WTC11 (cell line): ENCODE measurements around the gene AKR1C3. TPM values are rescaled to one million over a fixed set of nuclear protein-coding genes. Genes with fewer than 3 reads are reported as not detected.
"Not testable (repeated sequence)": the region's sequence is repeated elsewhere in the genome, so short reads cannot be mapped to it uniquely, and the experiment has no call there.

Source experiments
- ATAC-seq: fragments of 200-7000 bp; cut with Tn5 transposase; 2 replicates; pipeline ENCODE4 v1.10.0; 2021; ENCODE audit warnings: mild to moderate bottlenecking, moderate library complexity
- CTCF ChIA-PET: fragments of 300-600 bp; sonication (Branson Sonifier 250); formaldehyde crosslinking; loops from one replicate; lab custom pipeline; 2021; ENCODE audit warnings: antibody characterized with exemption; lab: Charles Lee
- POLR2A ChIA-PET: fragments of 350-600 bp; sonication (Branson Sonifier 250); formaldehyde crosslinking; loops from one replicate; lab custom pipeline; 2021; ENCODE audit warnings: antibody characterized with exemption; lab: Charles Lee
- DNase-seq: peaks from one replicate; pipeline ENCODE4 v3.0.0; 2021; ENCODE audit warnings: low spot score
- H3K27ac Mint-ChIP-seq: 2 replicates; pipeline ENCODE4 v1.8.0; 2021; ENCODE audit warnings: mixed read lengths
- H3K27me3 Mint-ChIP-seq: 2 replicates; pipeline ENCODE4 v1.8.0; 2021; ENCODE audit warnings: low read depth, mild to moderate bottlenecking, moderate library complexity, mixed read lengths
- H3K36me3 Mint-ChIP-seq: 2 replicates; pipeline ENCODE4 v1.8.0; 2021; ENCODE audit warnings: mixed read lengths
- H3K4me1 Mint-ChIP-seq: 2 replicates; pipeline ENCODE4 v1.8.0; 2022; ENCODE audit warnings: mixed read lengths
- H3K4me3 Mint-ChIP-seq: 2 replicates; pipeline ENCODE4 v1.8.0; 2021; ENCODE audit warnings: mild to moderate bottlenecking, moderate library complexity, mixed read lengths
- H3K9me3 Mint-ChIP-seq: 2 replicates; pipeline ENCODE4 v1.8.0; 2021; ENCODE audit warnings: mixed read lengths
- CREB1 ChIP-seq: sonication (generic); formaldehyde crosslinking; IDR thresholded peaks from 2 replicates; pipeline ENCODE4 v1.8.0; 2023; ENCODE audit warnings: mild to moderate bottlenecking, missing genetic modification reagents
- ESRRA ChIP-seq: sonication (generic); formaldehyde crosslinking; IDR thresholded peaks from 2 replicates; pipeline ENCODE4 v1.8.1; 2022; ENCODE audit warnings: mild to moderate bottlenecking, missing genetic modification reagents, borderline replicate concordance
- GRHL2 ChIP-seq: fragments of 250-450 bp; sonication (Bioruptor Pico); IDR thresholded peaks from 2 replicates; pipeline ENCODE4 v1.8.0; 2022; ENCODE audit warnings: mild to moderate bottlenecking, moderate library complexity; ENCODE audit not compliant: insufficient replicate concordance, severe bottlenecking
- IRF2 ChIP-seq: sonication (generic); formaldehyde crosslinking; IDR thresholded peaks from 2 replicates; pipeline ENCODE4 v1.8.0; 2022; ENCODE audit warnings: low read depth, missing genetic modification reagents, borderline replicate concordance
- JAZF1 ChIP-seq: fragments of 250-450 bp; sonication (Bioruptor Pico); IDR thresholded peaks from 2 replicates; pipeline ENCODE4 v1.9.0; 2021; ENCODE audit warnings: moderate library complexity, mild to moderate bottlenecking, inconsistent platforms
- NFATC4 ChIP-seq: fragments of 250-450 bp; sonication (Bioruptor Pico); IDR thresholded peaks from 2 replicates; pipeline ENCODE4 v1.9.0; 2021; ENCODE audit warnings: mild to moderate bottlenecking
- NR1H2 ChIP-seq: sonication (generic); formaldehyde crosslinking; IDR thresholded peaks from 2 replicates; pipeline ENCODE4 v1.9.0; 2021; ENCODE audit warnings: mild to moderate bottlenecking, moderate library complexity, missing genetic modification reagents
- RORB ChIP-seq: fragments of 250-450 bp; sonication (Bioruptor Pico); IDR thresholded peaks from 2 replicates; pipeline ENCODE4 v1.9.0; 2021; ENCODE audit warnings: mild to moderate bottlenecking
- TP53 ChIP-seq: sonication (generic); formaldehyde crosslinking; IDR thresholded peaks from 2 replicates; pipeline ENCODE4 v1.8.1; 2023; ENCODE audit warnings: mild to moderate bottlenecking, missing genetic modification reagents
- ZNF263 ChIP-seq: sonication (generic); formaldehyde crosslinking; IDR thresholded peaks from 2 replicates; pipeline ENCODE4 v1.8.1; 2022; ENCODE audit warnings: low read depth, mild to moderate bottlenecking, moderate library complexity, missing genetic modification reagents
- total RNA-seq: library from RNA; stranded (reverse); gene quantifications from 3 replicates; pipeline ENCODE4 v1.2.3, GENCODE V29; 2021
- TF ChIP-seq, protein P1 (sequence below): sonication (generic); formaldehyde crosslinking; IDR thresholded peaks from 2 replicates; pipeline ENCODE4 v1.8.0; 2023; ENCODE audit warnings: missing genetic modification reagents
- TF ChIP-seq, protein P2 (sequence below): sonication (generic); formaldehyde crosslinking; IDR thresholded peaks from 2 replicates; pipeline ENCODE4 v1.8.1; 2022; ENCODE audit warnings: missing genetic modification reagents, borderline replicate concordance
- TF ChIP-seq, protein P3 (sequence below): sonication (generic); formaldehyde crosslinking; IDR thresholded peaks from 2 replicates; pipeline ENCODE4 v1.8.0; 2022; ENCODE audit warnings: missing genetic modification reagents
- TF ChIP-seq, protein P4 (sequence below): fragments of 250-450 bp; sonication (Bioruptor Pico); IDR thresholded peaks from 2 replicates; pipeline ENCODE4 v1.9.0; 2021; ENCODE audit warnings: mild to moderate bottlenecking
- TF ChIP-seq, protein P5 (sequence below): fragments of 250-450 bp; sonication (Bioruptor Pico); IDR thresholded peaks from 2 replicates; pipeline ENCODE4 v1.9.0; 2021; ENCODE audit warnings: moderate library complexity, mild to moderate bottlenecking, inconsistent platforms, borderline replicate concordance
- TF ChIP-seq, protein P6 (sequence below): sonication (generic); formaldehyde crosslinking; IDR thresholded peaks from 2 replicates; pipeline ENCODE4 v1.8.1; 2023; ENCODE audit warnings: mild to moderate bottlenecking, moderate library complexity, missing genetic modification reagents
- TF ChIP-seq, protein P7 (sequence below): sonication (generic); formaldehyde crosslinking; IDR thresholded peaks from 2 replicates; pipeline ENCODE4 v1.8.0; 2023; ENCODE audit warnings: mild to moderate bottlenecking, missing genetic modification reagents
- TF ChIP-seq, protein P8 (sequence below): sonication (generic); formaldehyde crosslinking; IDR thresholded peaks from 2 replicates; pipeline ENCODE4 v1.8.1; 2023; ENCODE audit warnings: mild to moderate bottlenecking, missing genetic modification reagents

AKR1C3 gene
- total RNA-seq, 1 experiment from 2014 or later, result 6.7 TPM

DNA sequence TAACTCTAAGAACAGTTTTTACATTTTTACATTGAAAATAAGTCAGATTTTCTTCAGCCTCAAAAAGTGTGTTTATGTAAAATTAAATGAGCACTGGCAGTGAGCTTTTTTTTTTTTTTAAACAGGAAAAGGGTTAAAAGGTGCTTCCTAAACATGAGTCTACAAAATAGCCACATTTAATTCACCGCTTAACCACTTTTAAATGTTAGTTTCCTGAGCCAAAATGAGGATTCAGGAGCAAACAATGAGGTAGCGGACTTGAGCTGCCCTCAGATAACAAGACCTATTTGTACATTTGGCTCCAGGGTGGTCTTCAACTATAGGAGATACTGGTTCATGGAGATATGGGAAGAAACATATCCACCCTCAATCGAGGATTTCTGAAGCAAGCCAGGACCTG, 22.8 kb downstream of the AKR1C3 start (continued):
- TF ChIP-seq, protein P1, sequence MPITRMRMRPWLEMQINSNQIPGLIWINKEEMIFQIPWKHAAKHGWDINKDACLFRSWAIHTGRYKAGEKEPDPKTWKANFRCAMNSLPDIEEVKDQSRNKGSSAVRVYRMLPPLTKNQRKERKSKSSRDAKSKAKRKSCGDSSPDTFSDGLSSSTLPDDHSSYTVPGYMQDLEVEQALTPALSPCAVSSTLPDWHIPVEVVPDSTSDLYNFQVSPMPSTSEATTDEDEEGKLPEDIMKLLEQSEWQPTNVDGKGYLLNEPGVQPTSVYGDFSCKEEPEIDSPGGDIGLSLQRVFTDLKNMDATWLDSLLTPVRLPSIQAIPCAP, result no peak
- TF ChIP-seq, protein P2, sequence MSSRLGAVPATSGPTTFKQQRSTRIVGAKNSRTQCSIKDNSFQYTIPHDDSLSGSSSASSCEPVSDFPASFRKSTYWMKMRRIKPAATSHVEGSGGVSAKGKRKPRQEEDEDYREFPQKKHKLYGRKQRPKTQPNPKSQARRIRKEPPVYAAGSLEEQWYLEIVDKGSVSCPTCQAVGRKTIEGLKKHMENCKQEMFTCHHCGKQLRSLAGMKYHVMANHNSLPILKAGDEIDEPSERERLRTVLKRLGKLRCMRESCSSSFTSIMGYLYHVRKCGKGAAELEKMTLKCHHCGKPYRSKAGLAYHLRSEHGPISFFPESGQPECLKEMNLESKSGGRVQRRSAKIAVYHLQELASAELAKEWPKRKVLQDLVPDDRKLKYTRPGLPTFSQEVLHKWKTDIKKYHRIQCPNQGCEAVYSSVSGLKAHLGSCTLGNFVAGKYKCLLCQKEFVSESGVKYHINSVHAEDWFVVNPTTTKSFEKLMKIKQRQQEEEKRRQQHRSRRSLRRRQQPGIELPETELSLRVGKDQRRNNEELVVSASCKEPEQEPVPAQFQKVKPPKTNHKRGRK (CRISPR knock-in tag), result no peak
- TF ChIP-seq, protein P3, sequence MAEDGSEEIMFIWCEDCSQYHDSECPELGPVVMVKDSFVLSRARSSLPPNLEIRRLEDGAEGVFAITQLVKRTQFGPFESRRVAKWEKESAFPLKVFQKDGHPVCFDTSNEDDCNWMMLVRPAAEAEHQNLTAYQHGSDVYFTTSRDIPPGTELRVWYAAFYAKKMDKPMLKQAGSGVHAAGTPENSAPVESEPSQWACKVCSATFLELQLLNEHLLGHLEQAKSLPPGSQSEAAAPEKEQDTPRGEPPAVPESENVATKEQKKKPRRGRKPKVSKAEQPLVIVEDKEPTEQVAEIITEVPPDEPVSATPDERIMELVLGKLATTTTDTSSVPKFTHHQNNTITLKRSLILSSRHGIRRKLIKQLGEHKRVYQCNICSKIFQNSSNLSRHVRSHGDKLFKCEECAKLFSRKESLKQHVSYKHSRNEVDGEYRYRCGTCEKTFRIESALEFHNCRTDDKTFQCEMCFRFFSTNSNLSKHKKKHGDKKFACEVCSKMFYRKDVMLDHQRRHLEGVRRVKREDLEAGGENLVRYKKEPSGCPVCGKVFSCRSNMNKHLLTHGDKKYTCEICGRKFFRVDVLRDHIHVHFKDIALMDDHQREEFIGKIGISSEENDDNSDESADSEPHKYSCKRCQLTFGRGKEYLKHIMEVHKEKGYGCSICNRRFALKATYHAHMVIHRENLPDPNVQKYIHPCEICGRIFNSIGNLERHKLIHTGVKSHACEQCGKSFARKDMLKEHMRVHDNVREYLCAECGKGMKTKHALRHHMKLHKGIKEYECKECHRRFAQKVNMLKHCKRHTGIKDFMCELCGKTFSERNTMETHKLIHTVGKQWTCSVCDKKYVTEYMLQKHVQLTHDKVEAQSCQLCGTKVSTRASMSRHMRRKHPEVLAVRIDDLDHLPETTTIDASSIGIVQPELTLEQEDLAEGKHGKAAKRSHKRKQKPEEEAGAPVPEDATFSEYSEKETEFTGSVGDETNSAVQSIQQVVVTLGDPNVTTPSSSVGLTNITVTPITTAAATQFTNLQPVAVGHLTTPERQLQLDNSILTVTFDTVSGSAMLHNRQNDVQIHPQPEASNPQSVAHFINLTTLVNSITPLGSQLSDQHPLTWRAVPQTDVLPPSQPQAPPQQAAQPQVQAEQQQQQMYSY (CRISPR knock-in tag), result no peak
- TF ChIP-seq, protein P4, sequence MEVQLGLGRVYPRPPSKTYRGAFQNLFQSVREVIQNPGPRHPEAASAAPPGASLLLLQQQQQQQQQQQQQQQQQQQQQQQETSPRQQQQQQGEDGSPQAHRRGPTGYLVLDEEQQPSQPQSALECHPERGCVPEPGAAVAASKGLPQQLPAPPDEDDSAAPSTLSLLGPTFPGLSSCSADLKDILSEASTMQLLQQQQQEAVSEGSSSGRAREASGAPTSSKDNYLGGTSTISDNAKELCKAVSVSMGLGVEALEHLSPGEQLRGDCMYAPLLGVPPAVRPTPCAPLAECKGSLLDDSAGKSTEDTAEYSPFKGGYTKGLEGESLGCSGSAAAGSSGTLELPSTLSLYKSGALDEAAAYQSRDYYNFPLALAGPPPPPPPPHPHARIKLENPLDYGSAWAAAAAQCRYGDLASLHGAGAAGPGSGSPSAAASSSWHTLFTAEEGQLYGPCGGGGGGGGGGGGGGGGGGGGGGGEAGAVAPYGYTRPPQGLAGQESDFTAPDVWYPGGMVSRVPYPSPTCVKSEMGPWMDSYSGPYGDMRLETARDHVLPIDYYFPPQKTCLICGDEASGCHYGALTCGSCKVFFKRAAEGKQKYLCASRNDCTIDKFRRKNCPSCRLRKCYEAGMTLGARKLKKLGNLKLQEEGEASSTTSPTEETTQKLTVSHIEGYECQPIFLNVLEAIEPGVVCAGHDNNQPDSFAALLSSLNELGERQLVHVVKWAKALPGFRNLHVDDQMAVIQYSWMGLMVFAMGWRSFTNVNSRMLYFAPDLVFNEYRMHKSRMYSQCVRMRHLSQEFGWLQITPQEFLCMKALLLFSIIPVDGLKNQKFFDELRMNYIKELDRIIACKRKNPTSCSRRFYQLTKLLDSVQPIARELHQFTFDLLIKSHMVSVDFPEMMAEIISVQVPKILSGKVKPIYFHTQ (CRISPR knock-in tag), result no peak
- TF ChIP-seq RORB (CRISPR knock-in tag), result no peak
- no peak for TF ChIP-seq IRF2 (CRISPR knock-in tag)

DNA sequence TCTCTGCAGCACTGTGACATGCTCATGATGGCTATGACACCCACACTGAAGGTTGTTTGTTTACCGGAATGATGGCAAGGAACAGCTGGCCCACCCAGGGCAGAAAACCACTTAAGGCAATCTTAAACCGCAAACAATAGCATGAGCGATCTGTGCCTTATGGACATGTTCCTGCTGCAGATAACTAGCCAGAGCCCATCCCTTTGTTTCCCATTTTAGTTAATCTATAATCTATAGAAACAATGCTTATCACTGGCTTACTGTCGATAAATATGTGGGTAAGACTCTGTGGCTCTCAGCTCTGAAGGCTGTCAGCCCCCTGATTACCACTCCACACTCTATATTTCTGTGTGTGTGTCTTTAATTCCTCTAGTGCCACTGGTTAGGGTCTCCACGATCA, 25.8 kb downstream of the AKR1C3 start:
- POLR2A ChIA-PET, H3K27ac Mint-ChIP-seq: not testable (repeated sequence)

DNA sequence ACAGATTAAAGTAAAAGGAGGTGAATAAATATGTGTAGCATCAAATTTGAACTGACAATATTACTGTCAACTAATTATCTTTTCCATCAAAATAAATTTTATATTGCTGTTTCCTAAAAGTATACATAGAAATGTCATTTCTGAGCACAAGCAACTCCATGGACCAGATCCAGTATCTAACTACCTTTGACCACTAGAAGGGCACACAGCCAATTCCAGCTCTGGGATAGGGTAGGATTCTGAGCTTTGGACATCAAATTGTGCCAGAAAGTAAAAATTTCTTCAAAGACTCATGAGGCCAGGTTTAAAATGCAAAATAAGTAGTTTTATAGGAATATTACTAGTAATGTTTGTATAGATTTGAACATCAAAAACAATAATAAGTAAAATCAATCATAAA, 29.7 kb downstream of the AKR1C3 start:
- no peaks in the 10 kb centered on the region for H3K4me1 Mint-ChIP-seq
- no peak overlapping the region for H3K27ac Mint-ChIP-seq
- H3K9me3 Mint-ChIP-seq, result peaks cover 63% of the 10 kb centered on the region
- H3K36me3 Mint-ChIP-seq, result peaks cover 13% of the 10 kb centered on the region
- no peak overlapping the region for H3K4me3 Mint-ChIP-seq
- DNase-seq, result no peak
- ATAC-seq, result no peak
- CTCF ChIA-PET, result no interaction called here
- POLR2A ChIA-PET, result no interaction called here
- no peaks in the 10 kb centered on the region for H3K27me3 Mint-ChIP-seq
- TF ChIP-seq, protein P5, sequence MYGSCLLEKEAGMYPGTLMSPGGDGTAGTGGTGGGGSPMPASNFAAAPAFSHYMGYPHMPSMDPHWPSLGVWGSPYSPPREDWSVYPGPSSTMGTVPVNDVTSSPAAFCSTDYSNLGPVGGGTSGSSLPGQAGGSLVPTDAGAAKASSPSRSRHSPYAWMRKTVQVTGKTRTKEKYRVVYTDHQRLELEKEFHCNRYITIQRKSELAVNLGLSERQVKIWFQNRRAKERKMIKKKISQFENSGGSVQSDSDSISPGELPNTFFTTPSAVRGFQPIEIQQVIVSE (CRISPR knock-in tag), result no peak
- TF ChIP-seq, protein P6, sequence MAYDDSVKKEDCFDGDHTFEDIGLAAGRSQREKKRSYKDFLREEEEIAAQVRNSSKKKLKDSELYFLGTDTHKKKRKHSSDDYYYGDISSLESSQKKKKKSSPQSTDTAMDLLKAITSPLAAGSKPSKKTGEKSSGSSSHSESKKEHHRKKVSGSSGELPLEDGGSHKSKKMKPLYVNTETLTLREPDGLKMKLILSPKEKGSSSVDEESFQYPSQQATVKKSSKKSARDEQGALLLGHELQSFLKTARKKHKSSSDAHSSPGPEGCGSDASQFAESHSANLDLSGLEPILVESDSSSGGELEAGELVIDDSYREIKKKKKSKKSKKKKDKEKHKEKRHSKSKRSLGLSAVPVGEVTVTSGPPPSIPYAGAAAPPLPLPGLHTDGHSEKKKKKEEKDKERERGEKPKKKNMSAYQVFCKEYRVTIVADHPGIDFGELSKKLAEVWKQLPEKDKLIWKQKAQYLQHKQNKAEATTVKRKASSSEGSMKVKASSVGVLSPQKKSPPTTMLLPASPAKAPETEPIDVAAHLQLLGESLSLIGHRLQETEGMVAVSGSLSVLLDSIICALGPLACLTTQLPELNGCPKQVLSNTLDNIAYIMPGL (CRISPR knock-in tag), result no peak
- no peak for TF ChIP-seq CREB1 (CRISPR knock-in tag)
- no peak for TF ChIP-seq NFATC4 (CRISPR knock-in tag)
- TF ChIP-seq ZNF263 (CRISPR knock-in tag), result no peak
- no peak for TF ChIP-seq JAZF1 (CRISPR knock-in tag)
- TF ChIP-seq TP53 (CRISPR knock-in tag), result no peak
- TF ChIP-seq, protein P7, sequence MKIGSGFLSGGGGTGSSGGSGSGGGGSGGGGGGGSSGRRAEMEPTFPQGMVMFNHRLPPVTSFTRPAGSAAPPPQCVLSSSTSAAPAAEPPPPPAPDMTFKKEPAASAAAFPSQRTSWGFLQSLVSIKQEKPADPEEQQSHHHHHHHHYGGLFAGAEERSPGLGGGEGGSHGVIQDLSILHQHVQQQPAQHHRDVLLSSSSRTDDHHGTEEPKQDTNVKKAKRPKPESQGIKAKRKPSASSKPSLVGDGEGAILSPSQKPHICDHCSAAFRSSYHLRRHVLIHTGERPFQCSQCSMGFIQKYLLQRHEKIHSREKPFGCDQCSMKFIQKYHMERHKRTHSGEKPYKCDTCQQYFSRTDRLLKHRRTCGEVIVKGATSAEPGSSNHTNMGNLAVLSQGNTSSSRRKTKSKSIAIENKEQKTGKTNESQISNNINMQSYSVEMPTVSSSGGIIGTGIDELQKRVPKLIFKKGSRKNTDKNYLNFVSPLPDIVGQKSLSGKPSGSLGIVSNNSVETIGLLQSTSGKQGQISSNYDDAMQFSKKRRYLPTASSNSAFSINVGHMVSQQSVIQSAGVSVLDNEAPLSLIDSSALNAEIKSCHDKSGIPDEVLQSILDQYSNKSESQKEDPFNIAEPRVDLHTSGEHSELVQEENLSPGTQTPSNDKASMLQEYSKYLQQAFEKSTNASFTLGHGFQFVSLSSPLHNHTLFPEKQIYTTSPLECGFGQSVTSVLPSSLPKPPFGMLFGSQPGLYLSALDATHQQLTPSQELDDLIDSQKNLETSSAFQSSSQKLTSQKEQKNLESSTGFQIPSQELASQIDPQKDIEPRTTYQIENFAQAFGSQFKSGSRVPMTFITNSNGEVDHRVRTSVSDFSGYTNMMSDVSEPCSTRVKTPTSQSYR (CRISPR knock-in tag), result no peak
- TF ChIP-seq ESRRA (CRISPR knock-in tag), result no peak
- TF ChIP-seq GRHL2, result no peak
- TF ChIP-seq, protein P8, sequence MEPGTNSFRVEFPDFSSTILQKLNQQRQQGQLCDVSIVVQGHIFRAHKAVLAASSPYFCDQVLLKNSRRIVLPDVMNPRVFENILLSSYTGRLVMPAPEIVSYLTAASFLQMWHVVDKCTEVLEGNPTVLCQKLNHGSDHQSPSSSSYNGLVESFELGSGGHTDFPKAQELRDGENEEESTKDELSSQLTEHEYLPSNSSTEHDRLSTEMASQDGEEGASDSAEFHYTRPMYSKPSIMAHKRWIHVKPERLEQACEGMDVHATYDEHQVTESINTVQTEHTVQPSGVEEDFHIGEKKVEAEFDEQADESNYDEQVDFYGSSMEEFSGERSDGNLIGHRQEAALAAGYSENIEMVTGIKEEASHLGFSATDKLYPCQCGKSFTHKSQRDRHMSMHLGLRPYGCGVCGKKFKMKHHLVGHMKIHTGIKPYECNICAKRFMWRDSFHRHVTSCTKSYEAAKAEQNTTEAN (CRISPR knock-in tag), result no peak
- no peak for TF ChIP-seq NR1H2 (CRISPR knock-in tag)

More for the DNA sequence above, 25.8 kb downstream of the AKR1C3 start:
- DNase-seq, H3K27me3 Mint-ChIP-seq, H3K4me1 Mint-ChIP-seq, CTCF ChIA-PET, ATAC-seq, H3K4me3 Mint-ChIP-seq: not testable (repeated sequence)
- Mint-ChIP-seq H3K9me3 (peaks cover 72% of the 10 kb centered on the region), H3K36me3 (peaks cover 18% of the 10 kb centered on the region)
